Measurements from ENCODE around the gene ADORA1.

The ADORA1 gene

GRCh38 chr1:203173011-203173555 lies 45.6 kb downstream of the ADORA1 start:
- no peak for DNase-seq (ENCODE audit: low read depth)

- DNase-seq (ENCODE audit: low read depth), result no peak
These were observed 46.0 kb downstream of the ADORA1 start for GRCh38 chr1:203173566-203173965.

GRCh38 chr1:203174324-203174985 lies 46.9 kb downstream of the ADORA1 start:
- DNase-seq (ENCODE audit: low read depth), result no peak

DNA sequence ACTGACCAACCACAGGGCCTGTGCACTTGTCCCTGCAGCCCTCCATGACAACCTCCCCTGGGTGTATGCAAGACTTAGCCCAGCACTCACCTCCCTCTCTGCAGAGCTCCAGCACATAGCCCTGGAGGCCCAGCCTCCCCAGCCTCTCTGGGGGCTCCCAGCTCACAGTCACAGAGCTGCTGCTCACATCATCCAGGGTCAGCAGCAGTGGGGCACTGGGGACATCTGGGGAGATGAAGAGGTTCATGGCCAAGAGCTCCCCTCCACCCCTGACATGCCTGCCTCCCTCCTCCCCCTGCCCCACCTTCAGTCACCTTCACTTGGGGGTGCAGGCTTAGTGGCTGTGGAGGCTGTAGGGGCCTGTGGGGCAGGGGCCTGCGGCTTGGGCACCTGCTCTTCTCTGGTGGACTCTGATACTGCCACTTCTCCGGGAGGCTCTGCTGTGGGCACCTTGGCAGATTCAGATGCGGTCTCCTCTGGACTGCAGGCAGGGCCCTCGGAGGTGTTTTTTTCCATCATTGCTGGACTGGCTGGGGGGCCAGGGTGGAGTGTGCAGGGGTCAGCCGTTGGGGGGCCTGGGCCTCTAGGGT lies 47.8 kb downstream of the ADORA1 start, which contains the start of gene MYBPH:
Gene MYBPH (minus strand): TSS at position 590 of the 590 bp plus-strand sequence. CDS start 71 bp downstream, at position 519.
- DNase-seq (ENCODE audit: low read depth), result no peak

DNA sequence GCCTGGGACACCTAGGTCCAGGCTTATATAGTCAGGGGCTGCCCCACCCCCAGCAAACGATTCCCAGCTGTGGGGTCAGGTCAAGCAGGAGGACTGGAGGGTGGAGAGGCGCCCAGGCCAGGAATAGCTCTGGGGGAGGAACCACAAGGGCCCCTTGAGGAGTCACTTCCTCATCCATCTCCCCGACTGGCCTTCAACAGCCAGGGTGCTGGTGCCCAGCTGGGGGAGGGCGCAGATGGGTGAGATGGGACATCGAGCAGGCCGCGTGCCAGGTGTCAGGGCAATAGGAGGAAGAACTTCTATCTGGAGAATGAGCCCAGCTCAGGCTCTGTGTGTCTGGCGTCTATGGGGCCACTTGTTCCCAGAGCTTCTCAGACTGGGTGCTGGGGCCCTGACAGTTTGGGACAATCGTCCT lies 48.3 kb downstream of the ADORA1 start:
- DNase-seq (ENCODE audit: low read depth), result no peak

- DNase-seq (ENCODE audit: low read depth), result no peak
These were observed 48.9 kb downstream of the ADORA1 start for GRCh38 chr1:203176273-203177035.

DNA sequence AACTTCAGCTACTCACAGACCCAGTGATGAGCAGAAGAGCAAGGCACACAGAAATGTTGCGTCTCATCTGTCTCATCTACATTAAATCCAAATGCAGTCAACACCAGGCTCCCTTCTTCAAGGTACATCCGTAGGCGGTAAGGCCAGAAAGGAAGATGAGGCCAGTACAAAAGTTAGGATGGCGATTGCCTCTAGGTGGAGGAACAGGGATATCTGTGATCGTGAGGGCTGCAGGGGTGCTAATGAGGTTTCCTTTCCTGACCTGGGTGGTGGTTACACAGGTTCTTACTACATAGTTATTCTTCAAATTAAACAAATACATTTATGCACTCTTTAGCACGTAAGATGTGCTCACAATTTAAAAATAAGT lies 49.5 kb downstream of the ADORA1 start:
- DNase-seq (ENCODE audit: low read depth), result no peak

DNA sequence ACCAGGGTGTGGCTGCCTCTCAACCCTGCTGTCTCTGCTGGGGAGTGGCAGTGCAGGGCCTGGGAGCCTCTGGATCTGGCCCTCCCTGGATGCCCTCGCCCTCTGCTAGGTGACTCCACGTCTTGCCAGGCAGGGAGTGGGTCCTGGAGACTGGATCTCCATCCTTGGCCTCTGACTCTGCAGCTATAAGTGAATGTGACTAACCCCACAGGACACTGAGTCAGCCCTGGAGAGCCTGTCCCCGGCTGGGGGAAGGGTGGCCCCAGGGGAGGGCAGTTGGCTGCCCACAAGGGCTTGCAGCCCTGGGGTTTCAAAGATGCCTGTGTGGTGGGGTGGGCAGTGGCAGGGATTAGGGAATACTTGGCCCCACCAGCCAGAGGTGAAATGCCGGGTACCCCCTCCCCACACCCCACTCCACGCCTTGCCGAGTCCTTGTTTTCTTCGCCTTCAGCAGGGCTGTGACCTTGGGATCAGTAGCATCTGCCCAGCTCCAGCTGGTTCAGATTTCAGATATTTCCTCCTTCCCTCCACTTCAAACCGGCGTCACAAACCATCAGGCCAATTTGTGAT lies 50.0 kb downstream of the ADORA1 start:
- peak; percentile 85 for DNase-seq (ENCODE audit: low read depth)

- peak; percentile 61 for DNase-seq (ENCODE audit: low read depth)
These were observed 50.6 kb downstream of the ADORA1 start for GRCh38 chr1:203178083-203178482.

DNA sequence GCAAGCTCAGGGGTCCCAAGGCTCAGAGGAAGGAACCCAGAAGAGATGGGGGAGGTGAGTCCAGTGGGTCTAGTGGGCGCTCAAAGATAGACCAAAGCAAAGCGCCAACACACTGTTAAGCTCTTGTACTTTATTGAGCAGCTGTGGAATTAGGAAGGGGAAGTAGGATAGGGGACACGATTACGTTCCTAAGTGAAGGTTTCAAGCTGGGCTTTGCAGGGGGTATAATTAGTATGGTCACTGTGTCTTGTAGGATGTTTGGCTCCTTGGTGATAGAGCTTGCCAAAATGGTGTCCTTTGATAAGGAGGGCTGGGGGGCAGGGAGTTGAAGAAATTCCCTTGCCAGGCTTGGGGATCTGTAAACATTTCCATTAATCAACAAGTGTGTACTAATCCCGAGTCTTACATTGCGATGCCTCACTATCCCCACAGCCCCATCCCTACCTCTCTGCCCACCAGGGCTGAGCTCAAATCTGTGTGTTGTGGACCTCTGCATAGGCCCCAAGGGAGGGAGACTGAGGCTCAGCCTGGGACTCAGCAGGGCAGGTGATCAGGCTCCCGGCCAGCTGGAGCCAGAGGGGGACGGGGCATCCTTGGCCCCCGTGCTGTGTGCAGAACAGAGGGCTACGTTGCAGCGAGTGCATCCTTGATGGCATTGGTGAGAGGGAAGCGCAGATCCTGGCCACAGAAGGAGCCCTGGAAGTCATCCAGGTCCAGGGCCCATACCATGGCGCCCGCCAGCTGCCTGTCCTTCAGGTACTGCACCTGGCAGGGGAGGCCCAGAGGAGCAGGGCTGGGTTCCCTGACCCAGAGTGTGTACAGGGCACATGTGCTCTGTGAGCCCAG lies 51.5 kb downstream of the ADORA1 start:
- no peak for DNase-seq (ENCODE audit: low read depth)

DNA sequence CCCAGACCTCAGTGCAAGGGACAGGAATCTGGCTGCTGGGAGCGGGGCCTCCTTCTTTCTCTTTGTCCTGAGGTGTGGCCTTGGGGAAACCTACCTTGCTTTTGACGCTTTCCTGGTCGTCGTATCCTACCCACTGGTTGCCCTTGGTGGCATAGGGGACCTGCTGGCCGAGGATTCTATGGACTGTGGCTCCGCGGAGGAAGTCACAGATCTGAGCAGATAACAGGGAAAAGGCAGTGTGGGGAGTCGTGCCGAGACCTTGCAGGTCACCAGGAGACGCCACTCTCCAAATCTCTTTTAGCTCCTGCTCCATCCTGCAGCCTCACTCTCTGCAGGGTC lies 52.1 kb downstream of the ADORA1 start:
- no peak for DNase-seq (ENCODE audit: low read depth)

DNA sequence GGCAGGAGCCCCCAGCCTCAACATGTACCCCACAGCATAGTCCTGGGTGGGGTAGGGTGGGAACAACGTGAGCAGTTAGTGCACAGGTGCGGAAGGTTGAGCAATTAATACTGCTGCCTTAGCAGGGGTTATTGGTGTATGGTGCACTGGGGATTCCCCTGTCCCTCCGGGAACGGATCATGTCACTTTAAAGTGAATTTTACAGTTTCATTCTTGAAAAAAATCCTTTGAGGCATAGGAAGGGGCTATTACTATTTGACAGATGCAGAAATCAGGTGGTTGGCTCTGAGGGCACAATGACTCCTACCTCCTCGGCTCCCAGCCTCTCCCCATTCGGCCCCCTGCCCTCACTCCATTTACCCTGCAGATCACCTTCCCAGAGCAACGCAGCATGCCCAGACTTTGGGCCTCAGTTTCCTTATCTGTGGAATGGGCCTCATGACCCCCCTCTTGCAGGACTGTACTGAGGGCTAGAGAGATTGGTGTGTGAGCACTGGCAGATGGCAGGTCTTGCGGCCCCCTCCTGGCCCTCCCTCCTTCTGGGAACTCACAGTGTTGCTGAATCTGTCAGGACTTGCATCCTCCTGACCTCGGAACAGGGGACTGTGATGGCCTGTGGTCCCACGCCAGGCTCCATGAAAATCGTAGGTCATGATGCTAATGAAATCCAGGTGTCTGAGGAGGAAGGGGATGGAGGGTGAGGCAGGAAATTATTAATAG lies 53.2 kb downstream of the ADORA1 start:
- DNase-seq (ENCODE audit: low read depth), result no peak

DNA sequence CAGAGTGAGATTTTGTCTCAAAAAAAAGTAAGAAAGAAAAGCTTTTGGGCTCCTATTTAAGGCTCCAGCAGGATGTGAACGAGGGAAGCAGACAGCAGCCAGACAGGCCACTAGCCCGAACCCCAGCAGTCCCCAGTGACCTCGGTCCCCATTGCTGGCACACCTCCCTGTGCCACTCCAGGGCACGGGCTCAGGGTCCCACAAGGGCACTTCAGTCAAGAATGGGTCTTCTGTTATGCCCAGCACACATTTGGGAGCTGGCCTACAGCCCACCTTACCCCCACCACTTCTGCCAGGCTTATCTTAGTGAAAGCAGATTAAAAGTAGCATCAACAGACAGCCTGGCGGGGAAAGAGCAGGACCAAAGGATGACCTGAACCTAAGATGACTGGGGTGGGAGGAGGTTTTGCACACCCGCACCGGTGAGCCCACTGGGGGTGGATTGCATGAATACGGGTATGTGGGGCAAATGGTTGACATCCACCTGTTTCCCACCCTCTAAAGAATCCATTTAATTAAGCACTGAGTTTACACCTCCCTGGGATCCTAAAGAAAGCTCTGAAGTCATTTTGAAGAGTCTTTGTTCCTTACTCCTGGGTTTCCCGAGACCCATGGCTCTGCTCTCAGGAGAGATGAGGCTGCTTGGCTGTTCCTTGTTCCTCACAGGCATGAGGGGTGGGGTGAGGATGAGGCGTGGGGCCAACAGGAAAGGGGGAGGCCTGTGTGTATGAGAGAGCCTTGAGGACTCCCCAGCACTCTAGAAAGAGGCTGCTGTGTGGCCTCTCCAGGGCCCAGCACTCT lies 54.3 kb downstream of the ADORA1 start:
- no peak for DNase-seq (ENCODE audit: low read depth)

- no peak for DNase-seq (ENCODE audit: low read depth)
These were observed 54.9 kb downstream of the ADORA1 start for GRCh38 chr1:203182387-203182953.

GRCh38 chr1:203183828-203184227 lies 56.3 kb downstream of the ADORA1 start:
- no peak for DNase-seq (ENCODE audit: low read depth)

- no peak for DNase-seq (ENCODE audit: low read depth)
These were observed 56.9 kb downstream of the ADORA1 start for GRCh38 chr1:203184467-203184866.

DNA sequence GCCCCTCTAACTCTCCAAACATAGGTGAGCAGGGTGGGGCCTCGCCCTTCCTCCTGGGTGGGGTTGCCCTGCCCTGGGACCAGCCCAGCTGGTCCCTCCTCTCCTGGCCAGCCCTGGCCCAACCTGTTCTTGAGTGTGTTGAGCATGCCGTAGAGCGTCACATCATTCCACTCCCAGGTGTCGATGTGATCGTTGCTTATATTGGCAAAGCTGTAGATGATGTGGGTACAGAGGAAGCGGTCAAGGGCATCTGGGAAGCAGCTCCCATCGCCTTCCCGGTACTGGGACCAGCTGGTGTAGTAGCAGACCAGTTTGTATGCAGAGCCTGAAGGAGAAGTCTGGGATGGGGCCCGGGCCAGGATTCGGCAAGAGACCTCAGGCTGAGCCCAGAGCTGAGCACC lies 57.5 kb downstream of the ADORA1 start:
- DNase-seq (ENCODE audit: low read depth), result no peak

DNA sequence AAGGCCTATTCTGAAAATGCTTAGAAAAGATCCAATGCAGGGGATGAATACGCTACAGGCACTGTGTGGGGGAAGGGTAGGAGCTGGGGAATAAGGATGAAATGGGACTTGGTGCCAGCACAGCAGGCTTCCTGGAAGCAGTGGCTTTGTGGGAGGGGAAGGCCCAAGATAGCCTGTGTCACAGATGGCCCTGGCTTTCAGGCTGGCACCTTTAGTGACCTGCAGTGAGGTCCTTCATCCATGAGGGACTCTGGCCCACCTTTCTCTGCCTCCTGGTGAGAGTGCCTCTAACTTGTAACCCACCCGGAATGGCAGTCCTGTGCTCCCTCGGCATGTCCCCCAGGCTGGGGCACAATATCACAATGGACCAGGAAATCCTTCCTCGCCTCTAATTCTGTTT lies 58.1 kb downstream of the ADORA1 start:
- DNase-seq (ENCODE audit: low read depth), result no peak

DNA sequence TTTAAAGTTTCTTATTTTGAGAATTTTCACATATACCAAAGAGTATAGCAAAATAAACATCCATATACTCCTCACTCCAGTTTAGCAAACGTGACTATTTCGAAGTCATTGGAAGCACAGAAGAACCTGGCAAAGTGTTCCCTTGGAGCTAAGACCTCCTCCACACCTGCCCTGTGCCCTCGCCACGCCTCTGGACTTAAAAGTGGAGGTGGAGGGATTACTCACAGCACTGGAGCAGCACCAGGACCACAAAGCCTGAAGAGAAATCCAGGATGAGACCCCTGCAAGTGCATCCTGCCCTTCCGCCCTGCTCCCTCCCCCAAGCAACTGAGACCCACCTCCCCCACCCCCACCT lies 58.5 kb downstream of the ADORA1 start:
- DNase-seq (ENCODE audit: low read depth), result no peak
